H1 (cell line): ENCODE results near the gene UTP15. TPM values are rescaled to one million over a fixed set of nuclear protein-coding genes. Genes with fewer than 3 reads are reported as not detected.

ENCODE experiments used
- CTCF ChIA-PET: fragments of 300-600 bp; sonication (Branson Sonifier 250); formaldehyde crosslinking; loops from one replicate; lab custom pipeline; 2021; ENCODE audit not compliant: partially characterized antibody; lab: Charles Lee
- POLR2A ChIA-PET: fragments of 300-600 bp; sonication (Branson Sonifier 250); formaldehyde crosslinking; loops from one replicate; lab custom pipeline; 2021; ENCODE audit warnings: inconsistent platforms; ENCODE audit not compliant: partially characterized antibody; lab: Charles Lee
- DNase-seq, 2 experiments: peaks; one replicate each; pipeline versions ENCODE4 v3.0.0 to v3.0.0-alpha.2; 2010 to 2022; ENCODE audit warnings: low spot score in 2 of 2, low read depth in 1 of 2, mixed read lengths in 1 of 2
- FAIRE-seq: peaks from 2 replicates; lab custom pipeline; 2011; peaks lifted over from hg19 to GRCh38; lab: Jason Lieb, UNC
- H2AFZ ChIP-seq: 2 replicates; pipeline ENCODE4 v1.8.1; 2012; ENCODE audit warnings: low read length, inconsistent platforms
- H2AK5ac ChIP-seq: 2 replicates; pipeline ENCODE4 v1.6.1; 2013; ENCODE audit warnings: low read depth, low read length
- H2BK120ac ChIP-seq: replicated peaks from 2 replicates; pipeline ENCODE3; 2013; ENCODE audit warnings: low read depth, low read length, inconsistent platforms
- H2BK12ac ChIP-seq: 2 replicates; pipeline ENCODE4 v1.6.1; 2013; ENCODE audit warnings: low read depth, low read length
- H2BK15ac ChIP-seq: 2 replicates; pipeline ENCODE4 v1.6.1; 2013; ENCODE audit warnings: low read length
- H2BK20ac ChIP-seq: 2 replicates; pipeline ENCODE4 v1.6.1; 2013; ENCODE audit warnings: low read length
- H2BK5ac ChIP-seq: 2 replicates; pipeline ENCODE4 v1.6.1; 2013; ENCODE audit warnings: low read depth, low read length
- H3K14ac ChIP-seq: 2 replicates; pipeline ENCODE4 v1.6.1; 2013; ENCODE audit warnings: inconsistent platforms; ENCODE audit not compliant: insufficient read length
- H3K18ac ChIP-seq: 2 replicates; pipeline ENCODE4 v1.6.1; 2013; ENCODE audit warnings: low read length; ENCODE audit errors: extremely low read depth
- H3K23ac ChIP-seq: 2 replicates; pipeline ENCODE4 v1.6.1; 2013; ENCODE audit warnings: inconsistent platforms; ENCODE audit not compliant: insufficient read length
- H3K23me2 ChIP-seq: 2 replicates; pipeline ENCODE4 v1.6.1; 2013; ENCODE audit warnings: low read depth, low read length
- H3K27ac ChIP-seq: 2 replicates; pipeline ENCODE4 v1.6.1; 2011; ENCODE audit warnings: low read depth, low read length, inconsistent platforms
- H3K27me3 ChIP-seq, 4 experiments: replicated peaks in 1 of 4; 1 replicate in 1 of 4; 2 replicates in 3 of 4; pipeline versions ENCODE4 v1.6.1 to v1.8.1; 2011 to 2013; ENCODE audit warnings: low read length in 3 of 4, mild to moderate bottlenecking in 3 of 4, inconsistent platforms in 2 of 4, mixed read lengths in 2 of 4, moderate library complexity in 1 of 4; ENCODE audit not compliant: control insufficient read depth in 3 of 4, insufficient read depth in 3 of 4; ENCODE audit errors: extremely low read depth in 1 of 4
- H3K36me3 ChIP-seq, 4 experiments: 2 replicates each; pipeline versions ENCODE4 v1.6.1 to v1.8.1; 2011 to 2013; ENCODE audit warnings: mild to moderate bottlenecking in 4 of 4, low read length in 3 of 4, moderate library complexity in 2 of 4, control low read depth in 1 of 4, inconsistent platforms in 1 of 4; ENCODE audit not compliant: insufficient read depth in 4 of 4, control insufficient read depth in 2 of 4
- H3K4ac ChIP-seq: replicated peaks from 2 replicates; pipeline ENCODE3; 2013; ENCODE audit warnings: low read length, low read depth, mixed read lengths, inconsistent platforms; ENCODE audit not compliant: insufficient read length
- H3K4me1 ChIP-seq, 4 experiments: replicated peaks in 1 of 4; 1 replicate in 1 of 4; 2 replicates in 3 of 4; pipeline versions ENCODE4 v1.6.1 to v1.8.1; 2011 to 2013; ENCODE audit warnings: low read length in 3 of 4, inconsistent platforms in 2 of 4, mixed read lengths in 1 of 4; ENCODE audit not compliant: insufficient read depth in 4 of 4, control insufficient read depth in 3 of 4
- H3K4me2 ChIP-seq, 2 experiments: 2 replicates each; pipeline versions ENCODE4 v1.6.1 to v1.8.1; 2011 to 2013; ENCODE audit warnings: low read depth in 2 of 2, low read length in 2 of 2, control low read depth in 1 of 2, inconsistent platforms in 1 of 2, mild to moderate bottlenecking in 1 of 2; ENCODE audit not compliant: insufficient read depth in 1 of 2
- H3K4me3 ChIP-seq, 4 experiments: fragments of 200-600, 300-600 bp in 1 of 4; sonication (generic), shearing (Covaris generic), sonication (Bioruptor Twin) in 1 of 4; 2 replicates each; pipeline versions ENCODE4 v1.5.1 to v1.8.1; 2011 to 2016; ENCODE audit warnings: low read length in 4 of 4, low read depth in 3 of 4, control low read depth in 2 of 4, inconsistent platforms in 2 of 4, mild to moderate bottlenecking in 2 of 4, mixed read lengths in 1 of 4, moderate library complexity in 1 of 4; ENCODE audit not compliant: insufficient read depth in 2 of 4; ENCODE audit errors: extremely low read depth in 1 of 4
- H3K56ac ChIP-seq: replicated peaks from 2 replicates; pipeline ENCODE3; 2013; ENCODE audit warnings: low read depth, mild to moderate bottlenecking, mixed read lengths, low read length, inconsistent platforms; ENCODE audit not compliant: insufficient read length
- H3K79me1 ChIP-seq: 2 replicates; pipeline ENCODE4 v1.6.1; 2013; ENCODE audit warnings: low read depth, low read length, control low read depth
- H3K79me2 ChIP-seq, 2 experiments: 2 replicates each; pipeline versions ENCODE4 v1.6.1 to v1.8.1; 2012 to 2013; ENCODE audit warnings: low read length in 2 of 2, mild to moderate bottlenecking in 2 of 2, inconsistent platforms in 1 of 2; ENCODE audit not compliant: insufficient read depth in 2 of 2, control insufficient read depth in 1 of 2
- H3K9ac ChIP-seq, 4 experiments: replicated peaks in 1 of 4; 1 replicate in 1 of 4; 2 replicates in 3 of 4; pipeline versions ENCODE4 v1.6.1 to v1.8.1; 2011 to 2013; ENCODE audit warnings: low read depth in 3 of 4, low read length in 3 of 4, control low read depth in 2 of 4, mild to moderate bottlenecking in 2 of 4, moderate library complexity in 2 of 4, inconsistent platforms in 1 of 4; ENCODE audit errors: extremely low read depth in 1 of 4
- H3K9me3 ChIP-seq, 2 experiments: 2 replicates each; pipeline versions ENCODE4 v1.6.1 to v1.8.1; 2012 to 2013; ENCODE audit warnings: mild to moderate bottlenecking in 2 of 2, moderate library complexity in 2 of 2, control low read depth in 1 of 2, inconsistent platforms in 1 of 2, low read depth in 1 of 2, low read length in 1 of 2, mixed read lengths in 1 of 2; ENCODE audit not compliant: insufficient read depth in 2 of 2
- H4K20me1 ChIP-seq, 2 experiments: replicated peaks in 1 of 2; 2 replicates each; pipeline versions ENCODE3 to v1.8.1; 2011 to 2013; ENCODE audit warnings: inconsistent platforms in 2 of 2, low read length in 2 of 2, mild to moderate bottlenecking in 1 of 2; ENCODE audit not compliant: insufficient read depth in 2 of 2, control insufficient read depth in 1 of 2
- H4K5ac ChIP-seq: 2 replicates; pipeline ENCODE4 v1.6.1; 2013; ENCODE audit warnings: low read length, low read depth, mixed read lengths, inconsistent platforms; ENCODE audit not compliant: insufficient read length
- H4K8ac ChIP-seq: 2 replicates; pipeline ENCODE4 v1.8.0; 2013; ENCODE audit warnings: mild to moderate bottlenecking, moderate library complexity, low read length, inconsistent platforms; ENCODE audit not compliant: insufficient read depth; ENCODE audit errors: extremely low read depth
- H4K91ac ChIP-seq: replicated peaks from 2 replicates; pipeline ENCODE3; 2013; ENCODE audit warnings: low read length, mixed read lengths, inconsistent platforms; ENCODE audit not compliant: insufficient read length
- ASH2L ChIP-seq: fragments of 200-600, 300-600 bp; sonication (generic); IDR thresholded peaks from one replicate; pipeline ENCODE4 v1.7.1; 2017; ENCODE audit warnings: low read length
- BACH1 ChIP-seq: IDR thresholded peaks from 2 replicates; pipeline ENCODE4 v1.6.1; 2012; ENCODE audit warnings: low read length, improper control_type of control experiment
- CBX5 ChIP-seq: fragments of 300-800, 300-1000 bp; sonication (generic); IDR thresholded peaks from 2 replicates; pipeline ENCODE4 v1.7.1; 2016; ENCODE audit warnings: antibody characterized with exemption, low read length, low read depth
- CHD2 ChIP-seq: IDR thresholded peaks from 2 replicates; pipeline ENCODE4 v1.6.1; 2012; ENCODE audit warnings: low read length, improper control_type of control experiment
- CREB1 ChIP-seq: IDR thresholded peaks from 2 replicates; pipeline ENCODE4 v1.6.1; 2012; ENCODE audit warnings: inconsistent platforms
- EGR1 ChIP-seq: IDR thresholded peaks from 2 replicates; pipeline ENCODE4 v1.6.1; 2011; ENCODE audit warnings: low read depth, low read length, borderline replicate concordance
- EP300 ChIP-seq, 2 experiments: IDR thresholded peaks; 1 replicate in 1 of 2; 2 replicates in 1 of 2; pipeline ENCODE4 v1.6.1; 2011 to 2012; ENCODE audit warnings: low read depth in 2 of 2, low read length in 2 of 2, mild to moderate bottlenecking in 2 of 2, borderline replicate concordance in 1 of 2, inconsistent platforms in 1 of 2, moderate library complexity in 1 of 2
- JUND ChIP-seq: IDR thresholded peaks from 2 replicates; pipeline ENCODE4 v1.6.1; 2011; ENCODE audit warnings: mild to moderate bottlenecking, improper control_type of control experiment, low read length
- MAFK ChIP-seq: IDR thresholded peaks from 2 replicates; pipeline ENCODE4 v1.6.1; 2012; ENCODE audit warnings: low read depth, mild to moderate bottlenecking, improper control_type of control experiment, low read length
- PHF8 ChIP-seq: fragments of 200-600 bp; sonication (generic); conservative IDR thresholded peaks from 2 replicates; pipeline ENCODE4 v1.7.1; 2012; ENCODE audit warnings: low read depth, mild to moderate bottlenecking, inconsistent platforms, low read length, moderate library complexity
- RFX5 ChIP-seq: IDR thresholded peaks from 2 replicates; pipeline ENCODE4 v1.6.1; 2011; ENCODE audit warnings: low read depth, low read length, improper control_type of control experiment, borderline replicate concordance
- SRF ChIP-seq: IDR thresholded peaks from 2 replicates; pipeline ENCODE4 v1.6.1; 2011; ENCODE audit warnings: mild to moderate bottlenecking, low read depth, low read length, moderate library complexity
- TAF1 ChIP-seq: IDR thresholded peaks from 2 replicates; pipeline ENCODE4 v1.6.1; 2011; ENCODE audit warnings: mild to moderate bottlenecking, low read depth, low read length
- YY1 ChIP-seq: IDR thresholded peaks from 2 replicates; pipeline ENCODE4 v1.6.1; 2011; ENCODE audit warnings: low read depth, mild to moderate bottlenecking, low read length
- polyA plus RNA-seq, 7 experiments: library from polyadenylated mRNA; depleted of rRNA in 3 of 7; stranded (reverse) in 5 of 7; unstranded in 2 of 7; fragments of >200 nt in 5 of 7; fragments of 200-250 nt in 2 of 7; gene quantifications; 1 replicate in 5 of 7; 2 replicates in 1 of 7; 4 replicates in 1 of 7; pipeline versions ENCODE4 v1.2.1 to v1.2.3, GENCODE V29; 2011 to 2013; ENCODE audit warnings: missing spikeins in 2 of 7, mixed read lengths in 2 of 7
- total RNA-seq: library from RNA; stranded (reverse); fragmentation: NEBNext Ultra II Directional; extraction: Animal tissue kit (Norgen Biotek cat#: 25700); gene quantifications from 2 replicates; pipeline ENCODE4 v1.2.1, GENCODE V29; 2021
- TF ChIP-seq, protein P1 (sequence below): IDR thresholded peaks from 2 replicates; pipeline ENCODE4 v1.6.1; 2011; ENCODE audit warnings: low read depth, mild to moderate bottlenecking, low read length; ENCODE audit not compliant: insufficient read depth

Gene UTP15
- total and polyA plus RNA-seq, 2 of the 8 experiments (the other 6 are each of a cell fraction or from before 2014, with no cell fraction given) = 14.3 to 33.6 TPM

- no peak overlapping the region for H3K56ac ChIP-seq
- H2AK5ac ChIP-seq = no peak overlapping the region
- H3K18ac ChIP-seq = no peak overlapping the region
- no peak for TF ChIP-seq TAF1
- TF ChIP-seq PHF8 = no peak
- no peak for TF ChIP-seq EP300 (IDR thresholded peaks at IDR 0.05; ENCODE audit: borderline replicate concordance in 1 of 2, low read depth in 2 of 2, low read length in 2 of 2)
- no peak for TF ChIP-seq MAFK
- TF ChIP-seq CHD2 = no peak
- TF ChIP-seq, protein P1, sequence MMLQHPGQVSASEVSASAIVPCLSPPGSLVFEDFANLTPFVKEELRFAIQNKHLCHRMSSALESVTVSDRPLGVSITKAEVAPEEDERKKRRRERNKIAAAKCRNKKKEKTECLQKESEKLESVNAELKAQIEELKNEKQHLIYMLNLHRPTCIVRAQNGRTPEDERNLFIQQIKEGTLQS = no peak
- TF ChIP-seq ASH2L = no peak
- no peak for TF ChIP-seq CBX5
- TF ChIP-seq SRF = no peak
- TF ChIP-seq BACH1 = no peak
- no peak for TF ChIP-seq CREB1
- TF ChIP-seq RFX5 = no peak
- no peak for TF ChIP-seq YY1
- no peak for TF ChIP-seq EGR1
- TF ChIP-seq JUND = no peak
- CTCF ChIA-PET = interaction anchor here (0.8 to 1.4 kb wide), 2 partner anchors 9 to 12 kb away, joined by 4 read pairs; no protein-coding TSS in a partner anchor
- no peak overlapping the region for H4K8ac ChIP-seq
- no peaks in the 10 kb centered on the region for H4K20me1 ChIP-seq
- H3K14ac ChIP-seq = no peak overlapping the region
- H3K79me2 ChIP-seq = no peaks in the 10 kb centered on the region
- no peaks in the 10 kb centered on the region for H3K79me1 ChIP-seq
- no peaks in the 10 kb centered on the region for H3K36me3 ChIP-seq
- no peak overlapping the region for H4K91ac ChIP-seq
- peaks cover 0 to 6% (median 0%) of the 10 kb centered on the region in 4 experiments; a peak in 2 of 7 replicates for H3K4me1 ChIP-seq
- H2BK12ac ChIP-seq = no peak overlapping the region
- no peak for DNase-seq
- peaks cover 8 to 20% (median 14%) of the 10 kb centered on the region in 4 experiments for H3K27me3 ChIP-seq
- H3K4ac ChIP-seq = no peak overlapping the region
- H2AFZ ChIP-seq = no peak overlapping the region
- no peak overlapping the region for H3K4me3 ChIP-seq
- H2BK15ac ChIP-seq = no peak overlapping the region
- POLR2A ChIA-PET = no interaction called here
- H3K9me3 ChIP-seq = no peaks in the 10 kb centered on the region
- H3K23me2 ChIP-seq = peaks cover 6% of the 10 kb centered on the region; the same call in 1 of the 2 replicates
- no peak overlapping the region for H4K5ac ChIP-seq
- no peak for FAIRE-seq
- no peak overlapping the region for H2BK5ac ChIP-seq
- H3K27ac ChIP-seq = no peak overlapping the region
- no peak overlapping the region for H2BK120ac ChIP-seq
- H3K4me2 ChIP-seq = no peak overlapping the region
- no peak overlapping the region for H3K23ac ChIP-seq
- H2BK20ac ChIP-seq = no peak overlapping the region
- no peak overlapping the region for H3K9ac ChIP-seq
These were observed 65.2 kb downstream of the UTP15 start for GRCh38 chr5:73630765-73631164.
